Measurements from ENCODE around the gene FHL2. TPM values are rescaled to one million over a fixed set of nuclear protein-coding genes. Genes with fewer than 3 reads are reported as not detected.

FHL2 gene
- total RNA-seq, 1 donor from 2014 or later, result 260 TPM

DNA sequence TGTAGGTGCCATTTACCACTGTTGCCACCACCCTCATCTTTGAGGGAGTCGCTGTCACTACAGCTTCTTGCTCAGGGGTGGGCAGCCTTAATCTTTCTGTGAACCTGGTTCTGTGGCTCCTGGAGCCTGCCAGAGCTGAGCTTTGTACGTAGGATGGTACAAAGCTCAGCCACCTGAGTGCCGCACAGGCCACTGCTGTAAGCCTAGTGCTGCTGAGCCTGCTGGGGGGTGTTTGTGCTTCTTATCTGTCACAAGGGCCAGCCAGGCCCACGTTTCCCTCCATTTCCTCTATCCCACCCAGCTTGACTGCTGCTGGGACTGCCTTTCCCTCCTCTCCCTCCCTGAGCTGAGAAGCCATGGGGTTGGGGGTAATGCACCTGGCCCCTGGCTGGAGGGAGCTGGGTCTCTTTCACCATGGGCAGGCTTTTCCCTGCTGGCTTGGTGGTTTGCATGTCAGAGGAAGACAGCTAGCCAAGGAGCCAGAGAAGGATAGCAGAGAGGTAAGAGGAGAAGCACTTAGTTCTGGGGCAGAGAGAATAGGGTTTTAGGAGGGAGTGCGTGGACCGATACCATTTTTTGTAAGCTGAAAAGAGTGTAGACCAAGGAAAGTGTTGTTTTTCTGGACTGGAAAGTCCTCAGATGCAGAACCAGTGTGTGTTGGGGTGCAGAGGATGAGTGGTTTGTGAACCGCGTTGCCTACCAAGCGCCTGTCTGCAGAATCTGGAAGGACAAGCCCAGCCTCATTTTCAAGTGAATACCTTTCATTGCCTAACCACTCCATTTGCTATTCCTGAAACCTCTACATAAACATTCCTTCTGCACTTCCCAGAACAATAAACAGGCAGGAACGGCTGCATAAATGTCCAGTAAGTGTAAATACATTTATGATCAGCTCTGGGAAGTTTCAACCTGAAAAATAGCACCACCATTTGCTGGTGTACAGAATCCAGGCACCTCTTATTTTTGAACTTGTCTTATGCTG is 45.1 kb upstream of the FHL2 start:
- DNase-seq (ENCODE audit: low read depth), result no peak
- Histone ChIP-seq H3K4me3 (ENCODE audit: low read depth, low read length) (no peak overlapping the region), H3K36me3 (ENCODE audit: control insufficient read depth, insufficient read depth, low read length) (no peaks in the 10 kb centered on the region), H3K27me3 (ENCODE audit: control insufficient read depth, insufficient read depth, low read length) (no peaks in the 10 kb centered on the region)
- TF ChIP-seq, protein P1, sequence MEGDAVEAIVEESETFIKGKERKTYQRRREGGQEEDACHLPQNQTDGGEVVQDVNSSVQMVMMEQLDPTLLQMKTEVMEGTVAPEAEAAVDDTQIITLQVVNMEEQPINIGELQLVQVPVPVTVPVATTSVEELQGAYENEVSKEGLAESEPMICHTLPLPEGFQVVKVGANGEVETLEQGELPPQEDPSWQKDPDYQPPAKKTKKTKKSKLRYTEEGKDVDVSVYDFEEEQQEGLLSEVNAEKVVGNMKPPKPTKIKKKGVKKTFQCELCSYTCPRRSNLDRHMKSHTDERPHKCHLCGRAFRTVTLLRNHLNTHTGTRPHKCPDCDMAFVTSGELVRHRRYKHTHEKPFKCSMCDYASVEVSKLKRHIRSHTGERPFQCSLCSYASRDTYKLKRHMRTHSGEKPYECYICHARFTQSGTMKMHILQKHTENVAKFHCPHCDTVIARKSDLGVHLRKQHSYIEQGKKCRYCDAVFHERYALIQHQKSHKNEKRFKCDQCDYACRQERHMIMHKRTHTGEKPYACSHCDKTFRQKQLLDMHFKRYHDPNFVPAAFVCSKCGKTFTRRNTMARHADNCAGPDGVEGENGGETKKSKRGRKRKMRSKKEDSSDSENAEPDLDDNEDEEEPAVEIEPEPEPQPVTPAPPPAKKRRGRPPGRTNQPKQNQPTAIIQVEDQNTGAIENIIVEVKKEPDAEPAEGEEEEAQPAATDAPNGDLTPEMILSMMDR (IDR thresholded peaks at IDR 0.05; ENCODE audit: insufficient read depth, low read length, poor library complexity, severe bottlenecking), result no peak

GRCh38 chr2:105442721-105443120 is 43.9 kb upstream of the FHL2 start:
- Histone ChIP-seq H3K36me3 (ENCODE audit: control insufficient read depth, insufficient read depth, low read length) (no peaks in the 10 kb centered on the region), H3K27me3 (ENCODE audit: control insufficient read depth, insufficient read depth, low read length) (no peaks in the 10 kb centered on the region), H3K4me3 (ENCODE audit: low read depth, low read length) (no peak overlapping the region)
- no peak for DNase-seq (ENCODE audit: low read depth)
- TF ChIP-seq, protein P1 (IDR thresholded peaks at IDR 0.05; ENCODE audit: insufficient read depth, low read length, poor library complexity, severe bottlenecking), result no peak

GRCh38 chr2:105442056-105442455 is 43.2 kb upstream of the FHL2 start:
- DNase-seq (ENCODE audit: low read depth), result no peak
- Histone ChIP-seq H3K36me3 (ENCODE audit: control insufficient read depth, insufficient read depth, low read length) (no peaks in the 10 kb centered on the region), H3K27me3 (ENCODE audit: control insufficient read depth, insufficient read depth, low read length) (no peaks in the 10 kb centered on the region), H3K4me3 (ENCODE audit: low read depth, low read length) (no peak overlapping the region)
- TF ChIP-seq, protein P1 (IDR thresholded peaks at IDR 0.05; ENCODE audit: insufficient read depth, low read length, poor library complexity, severe bottlenecking), result no peak

GRCh38 chr2:105439141-105439540 is 40.3 kb upstream of the FHL2 start:
- H3K4me3 ChIP-seq (ENCODE audit: low read depth, low read length), result no peak overlapping the region
- TF ChIP-seq, protein P1 (IDR thresholded peaks at IDR 0.05; ENCODE audit: insufficient read depth, low read length, poor library complexity, severe bottlenecking), result no peak
- DNase-seq (ENCODE audit: low read depth), result no peak
- H3K36me3 ChIP-seq (ENCODE audit: control insufficient read depth, insufficient read depth, low read length), result no peaks in the 10 kb centered on the region
- no peaks in the 10 kb centered on the region for H3K27me3 ChIP-seq (ENCODE audit: control insufficient read depth, insufficient read depth, low read length)

- Histone ChIP-seq H3K4me3 (ENCODE audit: low read depth, low read length) (no peak overlapping the region), H3K36me3 (ENCODE audit: control insufficient read depth, insufficient read depth, low read length) (no peaks in the 10 kb centered on the region), H3K27me3 (ENCODE audit: control insufficient read depth, insufficient read depth, low read length) (no peaks in the 10 kb centered on the region)
- DNase-seq (ENCODE audit: low read depth), result no peak
- TF ChIP-seq, protein P1 (IDR thresholded peaks at IDR 0.05; ENCODE audit: insufficient read depth, low read length, poor library complexity, severe bottlenecking), result no peak
Observed at GRCh38 chr2:105438104-105438929, 39.5 kb upstream of the FHL2 start.

All from kidney epithelial cell (primary cell).